ENCODE data around the gene AATK. TPM values are rescaled to one million over a fixed set of nuclear protein-coding genes. Genes with fewer than 3 reads are reported as not detected.

Gene AATK
- polyA plus RNA-seq, 1 donor (not counting 4 experiments of a cell fraction or from before 2014, with no cell fraction given): 0.16 TPM

DNA sequence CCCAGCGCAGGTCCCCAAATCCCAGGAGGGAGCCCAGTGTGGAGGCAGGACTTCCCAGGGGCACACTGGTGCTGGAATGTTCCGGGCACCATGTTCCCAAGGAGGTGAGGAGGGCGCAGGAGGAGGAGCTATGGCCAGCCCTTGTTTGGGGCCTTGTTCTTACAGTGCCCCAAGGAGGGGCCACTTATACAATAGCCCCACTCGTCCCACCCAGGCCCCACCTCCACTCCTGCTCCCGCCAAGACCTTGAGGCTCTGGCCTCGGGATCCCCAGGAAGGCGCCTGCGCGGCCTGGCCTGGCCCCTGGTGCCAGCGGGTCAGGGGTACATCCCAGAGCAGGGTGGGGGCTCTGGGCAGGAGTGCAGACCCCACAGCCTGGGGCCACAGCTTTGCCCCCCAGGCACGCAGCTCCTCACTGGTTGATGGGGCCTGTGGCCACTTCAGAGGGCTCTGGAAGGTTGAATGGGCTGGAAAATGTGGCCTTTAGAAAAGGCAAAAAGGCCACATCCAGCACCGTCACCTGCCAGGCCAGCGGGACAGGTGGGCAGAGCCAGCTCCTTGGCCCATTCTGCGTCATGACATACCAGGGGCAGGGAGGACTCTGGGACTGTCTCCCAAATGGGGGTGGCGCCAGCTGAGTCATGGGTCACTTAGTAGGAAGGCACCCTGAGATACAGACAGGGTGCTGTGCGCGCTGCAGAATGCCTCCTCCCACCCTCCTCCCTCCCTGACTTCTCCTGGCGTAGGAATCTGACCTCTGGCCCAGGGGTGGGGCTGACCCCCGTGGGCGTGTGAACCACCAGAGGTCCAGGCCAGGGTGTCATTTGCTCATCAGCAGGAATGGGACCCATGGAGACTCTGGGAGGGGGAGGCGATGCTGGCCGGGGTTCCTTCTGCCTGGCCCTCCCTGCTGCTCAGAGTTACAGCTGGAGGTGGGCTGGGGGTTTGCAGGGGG is 33.0 kb downstream of the AATK start:
- Histone ChIP-seq H3K27me3 (ENCODE audit: control insufficient read depth, extremely low read depth, insufficient read depth, low read length) (peaks cover 28% of the 10 kb centered on the region), H3K4me2 (ENCODE audit: control insufficient read depth, extremely low read depth, insufficient read depth, low read depth, low read length) (no peak overlapping the region), H3K4me1 (ENCODE audit: control insufficient read depth, extremely low read depth, insufficient read depth, low read length) (no peaks in the 10 kb centered on the region), H4K20me1 (ENCODE audit: control insufficient read depth, extremely low read depth, insufficient read depth, low read length) (no peaks in the 10 kb centered on the region), H3K79me2 (ENCODE audit: control insufficient read depth, insufficient read depth, low read length) (no peaks in the 10 kb centered on the region), H3K9me3 (ENCODE audit: control insufficient read depth, low read depth, low read length) (peaks cover 3% of the 10 kb centered on the region), H3K9ac (ENCODE audit: control insufficient read depth, extremely low read depth, insufficient read depth, low read length) (no peak overlapping the region), H3K4me3 (ENCODE audit: control insufficient read depth in 2 of 3, extremely low read depth in 1 of 3, insufficient read depth in 2 of 3, low read depth in 1 of 3, low read length in 3 of 3) (no peak overlapping the region), H2AFZ (ENCODE audit: control insufficient read depth, low read length) (no peak overlapping the region), H3K27ac (ENCODE audit: control insufficient read depth, insufficient read depth, low read length) (no peak overlapping the region), H3K9me1 (ENCODE audit: control insufficient read depth, extremely low read depth, insufficient read depth, low read length) (no peaks in the 10 kb centered on the region), H3K36me3 (ENCODE audit: control insufficient read depth in 2 of 2, extremely low read depth in 1 of 2, insufficient read depth in 2 of 2, low read length in 2 of 2) (no peaks in the 10 kb centered on the region)
- dilution Hi-C loops (cut with MboI; ENCODE audit: extremely low pct_ligation_motif_present, low sequenced_read_pairs): no loop called here
- DNase-seq (ENCODE audit: low read depth, low spot score) (no peak), FAIRE-seq (no peak)
- no peak for TF ChIP-seq CTCF (optimal IDR thresholded peaks at IDR 0.05 in 1 of 3, IDR thresholded peaks at IDR 0.05 in 1 of 3, conservative IDR thresholded peaks at IDR 0.05 in 1 of 3; ENCODE audit: extremely low read depth in 1 of 3, insufficient read depth in 2 of 3, low read length in 3 of 3)
- TF ChIP-seq EZH2 (IDR thresholded peaks at IDR 0.05; ENCODE audit: low read length): no peak

DNA sequence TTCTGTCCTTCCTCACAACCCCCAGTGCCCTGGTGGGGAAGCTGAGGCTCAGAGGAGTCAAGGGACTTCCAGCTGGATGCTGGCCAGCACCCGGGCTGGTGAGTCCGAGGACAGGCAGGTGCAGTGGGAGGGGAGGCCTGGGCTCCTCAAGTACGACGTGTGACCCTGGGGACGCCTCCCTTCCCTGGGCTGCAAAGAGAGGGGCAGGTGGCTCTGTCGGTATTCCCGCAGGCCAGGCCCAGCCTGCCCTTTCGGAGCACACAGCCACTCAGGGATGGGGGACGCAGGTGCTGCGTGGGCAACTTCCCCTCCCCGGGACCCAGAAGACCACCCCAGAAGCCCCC is 33.9 kb downstream of the AATK start:
- Histone ChIP-seq H3K4me1 (ENCODE audit: control insufficient read depth, extremely low read depth, insufficient read depth, low read length) (no peaks in the 10 kb centered on the region), H3K9me1 (ENCODE audit: control insufficient read depth, extremely low read depth, insufficient read depth, low read length) (no peaks in the 10 kb centered on the region), H3K36me3 (ENCODE audit: control insufficient read depth in 2 of 2, extremely low read depth in 1 of 2, insufficient read depth in 2 of 2, low read length in 2 of 2) (no peaks in the 10 kb centered on the region), H4K20me1 (ENCODE audit: control insufficient read depth, extremely low read depth, insufficient read depth, low read length) (no peaks in the 10 kb centered on the region), H3K9ac (ENCODE audit: control insufficient read depth, extremely low read depth, insufficient read depth, low read length) (no peak overlapping the region), H3K4me3 (ENCODE audit: control insufficient read depth in 2 of 3, extremely low read depth in 1 of 3, insufficient read depth in 2 of 3, low read depth in 1 of 3, low read length in 3 of 3) (no peak overlapping the region), H2AFZ (ENCODE audit: control insufficient read depth, low read length) (no peak overlapping the region), H3K27ac (ENCODE audit: control insufficient read depth, insufficient read depth, low read length) (no peak overlapping the region), H3K79me2 (ENCODE audit: control insufficient read depth, insufficient read depth, low read length) (no peaks in the 10 kb centered on the region), H3K9me3 (ENCODE audit: control insufficient read depth, low read depth, low read length) (no peaks in the 10 kb centered on the region), H3K27me3 (ENCODE audit: control insufficient read depth, extremely low read depth, insufficient read depth, low read length) (peaks cover 33% of the 10 kb centered on the region), H3K4me2 (ENCODE audit: control insufficient read depth, extremely low read depth, insufficient read depth, low read depth, low read length) (no peak overlapping the region)
- no peak for DNase-seq (ENCODE audit: low read depth, low spot score)
- TF ChIP-seq EZH2 (IDR thresholded peaks at IDR 0.05; ENCODE audit: low read length) (no peak), CTCF (optimal IDR thresholded peaks at IDR 0.05 in 1 of 3, IDR thresholded peaks at IDR 0.05 in 1 of 3, conservative IDR thresholded peaks at IDR 0.05 in 1 of 3; ENCODE audit: extremely low read depth in 1 of 3, insufficient read depth in 2 of 3, low read length in 3 of 3) (no peak)
- no peak for FAIRE-seq
- dilution Hi-C loops (cut with MboI; ENCODE audit: extremely low pct_ligation_motif_present, low sequenced_read_pairs): no loop called here

Data from keratinocyte (primary cell).